Effector CD4-positive, alpha-beta T cell (primary cell): ENCODE measurements around the gene SLC36A3.

ENCODE experiments used
- DNase-seq: peaks from one replicate; pipeline ENCODE4 v3.0.0-alpha.2; 2020

Gene SLC36A3

DNA sequence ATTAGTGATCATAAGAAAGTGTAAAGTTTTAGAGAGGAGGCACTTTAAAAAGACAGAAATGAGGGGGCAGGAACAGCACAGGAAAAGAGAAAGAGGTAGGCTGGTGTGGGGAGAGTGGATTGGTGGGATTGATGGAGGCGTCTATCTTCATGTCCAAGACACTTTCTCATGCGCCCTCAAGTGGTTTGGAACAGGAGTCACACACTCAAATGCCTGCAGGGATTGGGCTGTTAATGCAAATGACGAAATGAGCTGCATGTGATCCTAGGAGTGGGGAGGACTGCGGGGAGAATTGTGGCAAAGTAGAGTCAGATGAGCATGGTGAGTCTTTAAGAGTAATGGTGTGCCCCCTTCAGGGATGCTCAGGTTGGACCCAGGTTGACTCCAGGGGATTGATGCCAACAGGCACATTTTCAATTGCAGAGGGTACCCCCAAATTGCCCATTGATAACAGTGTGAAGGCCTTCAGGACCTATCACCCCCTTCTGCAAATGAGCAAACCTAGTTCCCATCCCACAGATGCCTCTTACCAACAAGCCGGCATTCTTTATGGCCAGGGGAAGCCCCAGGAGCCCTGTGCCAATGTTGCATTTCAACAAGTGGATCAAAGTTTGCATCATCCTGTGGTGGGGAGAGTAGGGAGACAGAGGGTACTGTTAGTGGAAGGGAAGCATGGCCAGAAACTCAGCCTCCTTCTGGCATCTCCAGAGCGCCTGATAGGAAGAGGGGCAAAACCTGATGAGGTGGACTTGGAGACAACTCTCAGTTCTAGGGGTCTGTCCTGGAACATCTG is 5.3 kb downstream of the SLC36A3 start:
- DNase-seq, result no peak

DNA sequence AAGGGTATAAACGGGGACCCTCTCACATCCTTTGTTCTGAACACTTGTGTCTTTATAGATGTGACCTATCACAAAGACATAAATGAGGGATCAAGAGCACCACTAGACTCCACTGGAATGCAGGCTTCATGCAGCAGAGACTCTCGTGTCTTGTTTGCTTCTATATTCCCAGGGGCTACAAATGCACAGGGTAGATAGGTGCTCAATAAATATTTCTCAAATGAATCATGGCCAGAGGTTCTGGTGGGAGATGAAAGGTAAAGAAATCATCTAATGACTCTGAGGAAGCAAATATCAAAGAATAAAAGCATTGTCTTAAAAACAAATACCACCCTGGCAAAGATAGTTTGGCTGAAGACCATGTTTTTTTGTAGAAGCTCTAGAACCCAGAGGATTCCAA is 6.6 kb downstream of the SLC36A3 start:
- no peak for DNase-seq

GRCh38 chr5:151296478-151296830 is 7.1 kb downstream of the SLC36A3 start:
- no peak for DNase-seq

DNA sequence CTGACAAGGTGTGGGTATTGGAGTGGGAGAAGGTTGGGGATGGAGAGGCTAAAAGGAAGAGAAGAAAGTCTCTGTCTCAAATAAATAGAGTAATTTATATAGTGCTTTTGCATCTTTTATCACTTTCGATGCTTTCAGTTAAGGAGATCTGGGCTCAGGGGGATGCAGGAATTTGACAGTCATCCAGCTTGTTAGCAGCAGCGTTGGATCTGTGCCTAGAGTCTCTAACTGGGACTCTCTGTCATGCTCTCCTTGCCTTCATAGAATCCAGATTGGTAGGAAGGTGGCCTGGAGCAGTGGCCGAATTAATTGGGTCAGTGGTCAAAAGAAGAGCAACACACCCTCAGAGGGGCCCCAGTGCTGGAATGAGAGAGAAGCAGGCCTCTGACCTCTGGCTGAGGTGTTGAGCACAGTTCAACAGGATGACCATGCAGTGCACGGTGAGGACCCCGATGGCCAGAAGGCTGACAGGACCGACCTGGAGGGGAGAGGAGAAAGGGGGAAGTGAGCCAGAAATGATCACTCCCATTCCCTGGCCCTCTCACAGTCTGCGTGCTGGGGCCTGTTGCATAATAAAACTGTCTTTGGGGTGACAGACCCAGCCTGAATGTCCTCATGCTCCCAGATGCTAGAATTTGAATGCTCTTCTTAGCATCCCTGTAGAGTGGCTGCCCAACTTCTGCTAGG is 7.6 kb downstream of the SLC36A3 start:
- no peak for DNase-seq

DNA sequence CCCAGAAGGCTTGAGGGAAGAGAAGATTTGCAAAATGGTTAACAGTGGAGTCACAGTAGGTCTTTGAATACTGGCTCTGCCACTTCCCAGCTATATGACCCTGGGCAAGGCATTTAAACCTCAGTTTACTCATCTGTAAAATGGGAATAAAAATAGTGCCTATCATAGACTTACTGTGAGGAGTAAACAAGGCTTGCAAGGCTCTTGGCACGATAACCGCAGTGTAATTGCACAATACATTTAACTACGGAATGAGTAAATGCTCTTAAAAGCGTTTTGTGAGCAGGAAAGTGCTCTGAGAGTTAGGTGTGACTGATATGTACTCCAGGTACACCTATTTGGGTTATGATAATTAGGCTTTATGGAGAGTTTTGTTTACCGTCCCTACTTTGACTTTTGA is 8.4 kb downstream of the SLC36A3 start:
- DNase-seq, result no peak

- no peak for DNase-seq
Measured at GRCh38 chr5:151293624-151294023, 9.9 kb downstream of the SLC36A3 start.

DNA sequence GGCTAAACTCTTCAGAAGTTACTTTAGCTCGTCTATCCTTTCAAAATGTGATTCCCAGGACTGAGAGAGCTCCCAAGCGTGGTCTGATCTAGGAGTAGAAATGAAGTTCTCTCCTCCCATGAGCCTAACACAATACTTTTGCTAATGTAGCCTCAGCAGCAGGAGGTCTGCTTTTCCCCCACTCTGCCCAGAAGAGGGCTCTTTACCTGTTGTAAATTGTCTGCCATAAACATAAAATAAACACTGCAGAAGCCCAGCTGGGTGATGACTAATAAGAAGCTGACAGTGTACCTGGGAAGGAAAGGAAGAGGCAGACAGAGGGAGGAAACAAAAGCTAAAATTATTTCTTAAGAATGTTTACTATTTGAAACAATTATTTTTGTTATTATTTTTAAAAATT is 15.4 kb downstream of the SLC36A3 start:
- no peak for DNase-seq

- DNase-seq, result no peak
Measured at GRCh38 chr5:151286246-151286645, 17.3 kb downstream of the SLC36A3 start.

- no peak for DNase-seq
Measured at GRCh38 chr5:151285683-151286082, 17.9 kb downstream of the SLC36A3 start.

DNA sequence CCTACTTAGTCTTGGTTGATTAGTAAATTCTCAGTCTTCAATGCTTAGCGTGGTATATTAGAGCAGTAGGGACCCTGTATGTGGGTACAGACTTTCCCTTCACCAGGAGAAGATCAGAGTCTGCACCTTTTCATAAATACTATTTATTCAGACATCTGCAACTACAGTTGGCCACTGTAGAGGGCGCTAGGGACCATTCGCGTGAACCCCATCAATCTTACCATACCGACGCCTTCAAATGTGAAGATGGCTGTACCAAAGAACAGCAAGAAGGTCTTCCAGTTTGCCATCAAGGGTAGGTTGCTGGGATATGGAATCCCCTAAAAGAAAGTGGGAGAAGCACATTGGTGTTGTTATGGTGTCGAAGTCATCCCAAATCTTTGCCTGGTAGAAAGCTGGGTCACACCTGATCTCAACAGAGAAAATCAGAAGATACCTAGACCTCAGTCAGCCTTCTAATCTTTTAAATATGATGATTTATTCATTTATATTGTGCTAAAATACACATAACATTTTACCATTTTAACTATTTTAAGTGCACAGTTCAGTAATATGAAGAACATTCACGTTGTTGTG is 19.1 kb downstream of the SLC36A3 start:
- no peak for DNase-seq

- DNase-seq, result no peak
Measured at GRCh38 chr5:151283120-151283825, 20.3 kb downstream of the SLC36A3 start.

DNA sequence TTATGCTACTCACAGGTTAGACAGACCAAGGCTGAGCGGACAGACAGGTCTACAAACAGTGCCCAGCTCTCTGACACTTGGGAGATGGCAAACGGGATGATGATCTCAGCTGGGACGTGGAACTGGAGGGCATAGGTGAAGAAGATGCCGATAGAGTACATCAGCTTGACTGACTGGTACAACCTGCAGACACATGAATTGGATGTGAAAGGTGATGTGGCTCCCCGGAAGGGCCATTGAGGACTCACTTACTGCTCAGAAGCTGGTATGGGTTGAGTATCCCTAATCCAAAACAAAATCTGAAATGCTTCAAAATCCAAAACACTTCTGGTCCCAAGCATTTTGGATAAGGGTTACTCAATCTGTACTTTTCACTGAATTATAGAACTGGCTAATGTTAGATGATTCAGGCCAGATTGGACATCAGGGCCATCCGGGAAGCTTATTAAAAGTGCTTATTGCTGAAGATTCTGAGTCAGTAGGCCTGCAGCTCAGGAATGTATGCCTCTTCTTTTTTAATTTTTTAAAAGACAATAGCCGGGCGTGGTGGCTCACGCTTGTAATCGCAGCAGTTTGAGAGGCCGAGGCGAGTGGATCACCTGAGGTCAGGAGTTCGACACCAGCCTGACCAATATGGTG is 22.4 kb downstream of the SLC36A3 start:
- DNase-seq, result no peak

DNA sequence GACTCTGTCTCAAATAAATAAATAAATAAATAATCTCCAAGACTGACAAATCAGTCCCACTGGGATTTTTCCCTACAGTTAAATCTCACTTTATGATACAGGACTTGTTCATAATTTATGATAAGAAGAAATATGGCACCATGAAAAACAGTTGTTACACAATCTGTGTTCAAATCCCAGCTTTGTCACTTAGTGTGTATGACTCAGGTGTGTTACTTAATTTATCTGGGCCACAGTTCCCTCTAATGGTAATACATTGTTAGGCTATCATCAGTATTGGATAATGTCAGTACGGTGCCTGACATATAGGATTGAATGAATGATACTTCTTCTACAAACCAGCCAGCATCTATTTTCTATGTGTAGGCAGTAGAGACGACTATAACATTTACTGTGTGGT is 23.1 kb downstream of the SLC36A3 start:
- no peak for DNase-seq

DNA sequence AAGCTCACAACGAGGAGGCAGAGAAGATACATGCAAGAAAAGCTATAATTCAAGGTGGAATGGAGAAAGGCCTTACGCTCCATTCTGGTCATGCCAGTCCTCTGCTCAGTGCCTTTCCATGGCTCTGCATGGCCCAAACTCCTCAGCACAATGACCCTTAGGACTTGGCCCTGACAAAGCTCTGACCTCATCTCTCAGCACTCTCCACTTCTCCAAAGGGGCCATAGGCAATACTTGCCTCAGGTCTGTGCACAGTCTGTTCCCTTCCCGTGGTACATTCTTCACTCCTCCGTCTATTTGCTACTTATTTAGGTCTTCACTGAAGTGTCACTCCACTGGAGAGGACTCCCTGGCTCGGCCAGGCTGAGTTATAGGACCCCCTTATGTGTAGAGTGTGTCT is 24.7 kb downstream of the SLC36A3 start:
- DNase-seq, result no peak

- no peak for DNase-seq
Measured at GRCh38 chr5:151275803-151276202, 27.8 kb downstream of the SLC36A3 start.

DNA sequence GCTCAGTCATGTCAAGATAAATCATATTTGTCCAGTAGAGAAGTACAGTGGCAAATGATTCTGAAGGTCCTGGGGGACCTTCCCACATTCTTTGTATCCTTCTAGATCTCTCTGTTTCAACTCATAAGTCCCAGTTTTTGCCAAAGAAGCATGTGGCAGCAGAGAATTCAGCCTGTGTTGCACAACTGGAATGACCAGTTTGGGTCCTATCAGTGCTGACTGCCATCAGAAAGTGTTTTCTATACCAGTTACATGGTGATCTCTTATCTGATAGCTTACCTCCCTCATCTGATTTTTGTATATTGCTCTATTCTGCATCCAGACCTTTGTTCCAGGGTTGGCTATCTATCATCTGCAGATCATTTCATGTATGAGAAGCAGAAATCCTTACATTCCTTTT is 28.9 kb downstream of the SLC36A3 start:
- DNase-seq, result no peak

- no peak for DNase-seq
Measured at GRCh38 chr5:151271336-151271735, 32.2 kb downstream of the SLC36A3 start.

GRCh38 chr5:151270599-151270998 is 33.0 kb downstream of the SLC36A3 start:
- no peak for DNase-seq

DNA sequence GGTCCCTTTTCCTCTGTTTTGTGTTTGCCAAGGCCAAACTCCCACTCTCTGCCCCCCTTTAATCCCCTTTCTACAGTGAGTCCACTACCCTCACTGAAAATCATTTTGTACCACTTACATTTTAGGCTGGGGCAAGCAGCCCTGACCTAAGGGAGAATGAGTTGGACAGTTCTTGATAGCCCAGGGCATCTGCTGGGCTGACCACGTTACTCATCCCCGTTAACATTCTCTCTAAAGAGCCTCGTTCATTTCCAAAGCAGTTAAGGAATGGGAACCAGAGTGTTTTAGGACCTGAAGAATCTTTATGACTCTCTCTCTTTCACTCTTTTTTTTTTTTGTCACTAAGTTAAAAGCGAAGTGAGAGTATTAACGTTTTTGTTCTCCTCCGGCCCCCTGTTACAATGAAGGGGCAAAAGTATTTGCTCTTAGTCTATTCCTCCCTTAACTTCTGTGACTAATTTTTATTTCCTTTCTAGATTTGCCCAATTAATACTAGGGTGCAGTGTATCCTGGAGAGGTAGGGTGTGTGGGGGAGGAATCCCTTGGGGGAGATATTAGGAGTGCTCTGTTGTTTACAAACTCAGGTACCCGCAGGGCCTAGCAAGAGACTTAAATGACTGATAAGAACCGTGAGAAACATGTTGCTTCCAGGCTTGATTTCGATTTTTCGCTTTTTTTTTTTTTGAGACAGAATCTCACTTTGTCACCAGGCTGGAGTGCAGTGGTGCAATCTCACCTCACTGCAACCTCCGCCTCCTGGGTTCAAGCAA is 35.9 kb downstream of the SLC36A3 start:
- DNase-seq, result no peak

DNA sequence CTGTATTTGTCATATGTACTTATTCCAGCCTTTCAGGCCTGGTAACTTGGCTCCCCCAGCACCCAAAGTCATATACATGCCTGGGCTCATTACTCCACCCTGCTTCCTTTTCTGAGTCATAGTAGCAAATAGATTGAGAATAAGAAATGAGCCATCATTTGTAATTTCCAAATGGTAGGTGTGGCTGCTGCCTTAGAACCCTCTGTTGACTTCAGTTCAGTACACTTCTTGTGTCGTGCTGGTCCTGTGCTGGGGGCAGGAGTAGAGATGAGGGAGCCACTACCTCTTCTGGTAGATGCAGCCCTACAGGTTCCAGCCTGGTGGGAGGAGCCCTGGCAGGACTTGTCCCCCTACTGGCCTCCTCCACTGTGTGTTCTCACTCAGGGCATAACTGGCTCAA is 39.5 kb downstream of the SLC36A3 start:
- DNase-seq, result no peak

DNA sequence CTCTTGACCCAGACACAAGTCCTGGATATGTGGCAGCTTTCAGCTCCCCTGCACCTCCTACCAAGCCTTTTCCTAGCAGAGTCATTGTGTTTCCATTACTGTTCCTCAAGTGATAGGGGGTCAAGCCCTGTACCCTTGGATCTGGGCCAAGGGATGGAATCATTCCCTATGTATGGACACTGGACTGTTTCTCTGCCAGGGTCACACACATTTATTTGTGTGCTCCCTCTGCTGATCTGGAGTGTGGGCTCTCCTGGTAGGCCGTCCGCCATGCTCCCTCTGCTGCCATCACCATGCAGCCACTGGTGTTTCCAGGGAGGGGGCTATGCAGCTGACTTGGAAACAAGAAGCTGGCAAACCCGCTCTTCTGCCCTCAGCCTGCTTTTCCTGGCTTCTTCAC is 41.0 kb downstream of the SLC36A3 start:
- DNase-seq, result no peak

DNA sequence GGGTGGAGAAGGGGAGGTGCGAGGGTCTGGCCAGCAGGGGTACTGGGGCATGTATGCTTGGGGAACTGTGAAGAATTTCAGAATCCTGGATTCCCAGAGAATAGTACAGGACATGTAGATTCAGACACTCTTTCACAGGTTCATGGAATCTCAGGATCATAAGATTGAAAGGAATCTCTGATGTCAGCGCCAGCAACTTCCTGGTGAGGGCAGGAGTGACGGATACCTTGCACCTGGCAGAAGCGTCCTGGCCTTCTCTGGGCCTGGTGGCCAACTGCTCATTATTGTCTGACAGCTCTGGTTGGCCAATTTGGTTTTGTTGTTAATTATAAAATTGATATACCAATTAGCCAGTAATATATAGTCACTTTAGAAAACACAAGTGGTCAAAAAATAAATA is 43.6 kb downstream of the SLC36A3 start:
- no peak for DNase-seq
